T-helper 17 cell (primary cell): ENCODE results near the gene CNPY3. TPM values are rescaled to one million over a fixed set of nuclear protein-coding genes. Genes with fewer than 3 reads are reported as not detected.
"Not testable (repeated sequence)": the region's sequence is repeated elsewhere in the genome, so short reads cannot be mapped to it uniquely, and the experiment has no call there.

Source experiments
- ATAC-seq: fragments of 150-1000 bp; cut with Tn5 transposase; 2 replicates; pipeline ENCODE4 v1.10.0; 2021; ENCODE audit warnings: mild to moderate bottlenecking, moderate library complexity
- DNase-seq, 3 donors: peaks; one replicate each; pipeline versions ENCODE4 v3.0.0 to v3.0.0-alpha.2; 2020 to 2021
- H3K9me3 ChIP-seq: one replicate; pipeline ENCODE4 v1.7.0; 2013; ENCODE audit warnings: low read length, mild to moderate bottlenecking; ENCODE audit not compliant: control insufficient read depth, poor library complexity, severe bottlenecking
- H3K27ac Mint-ChIP-seq: one replicate; pipeline ENCODE4 v1.8.0; 2022; ENCODE audit warnings: mild to moderate bottlenecking, moderate library complexity, mixed read lengths
- H3K27me3 Mint-ChIP-seq: one replicate; pipeline ENCODE4 v1.8.0; 2022; ENCODE audit warnings: mixed read lengths
- H3K36me3 Mint-ChIP-seq: one replicate; pipeline ENCODE4 v1.8.0; 2022; ENCODE audit warnings: low read depth, mixed read lengths
- H3K4me1 Mint-ChIP-seq: one replicate; pipeline ENCODE4 v1.8.0; 2022; ENCODE audit warnings: mild to moderate bottlenecking, mixed read lengths
- H3K4me3 Mint-ChIP-seq: one replicate; pipeline ENCODE4 v1.8.0; 2022; ENCODE audit warnings: mild to moderate bottlenecking, moderate library complexity, mixed read lengths
- total RNA-seq, 4 donors: library from RNA in 2 of 4; stranded (reverse) in 2 of 4; gene quantifications; one replicate each; pipeline ENCODE4 v1.2.3 and lab custom pipeline; 2022 to 2026

Gene CNPY3
- total RNA-seq, 2 donors from 2014 or later = 45.7 to 51.9 TPM

DNA sequence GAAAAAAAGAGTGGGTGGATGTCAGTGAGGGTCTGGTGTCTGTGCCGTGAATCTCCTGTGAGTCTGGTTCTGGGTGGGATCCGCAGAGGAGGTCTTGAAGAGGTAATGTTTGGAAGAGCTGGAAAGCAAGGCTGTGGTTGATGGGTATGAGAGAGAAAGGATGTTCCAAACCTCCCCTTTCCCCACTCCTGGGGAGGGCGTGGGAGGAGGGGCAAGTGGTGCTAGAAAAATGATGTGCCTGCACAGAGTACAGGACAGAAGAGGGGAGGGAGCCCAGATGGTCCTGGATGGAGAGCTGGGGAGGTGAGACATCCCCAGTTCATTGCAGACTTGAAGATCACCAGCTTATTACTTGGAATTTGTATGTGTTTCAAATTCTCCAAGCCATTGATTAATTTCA is 3.1 kb downstream of the CNPY3 start:
- no peaks in the 10 kb centered on the region for H3K9me3 ChIP-seq
- Mint-ChIP-seq H3K4me1 (peaks cover 54% of the 10 kb centered on the region), H3K4me3 (peak overlapping the region; percentile 72), H3K27ac (peak overlapping the region; percentile 99), H3K27me3 (no peaks in the 10 kb centered on the region), H3K36me3 (peaks cover 3% of the 10 kb centered on the region)
- no peak for ATAC-seq
- no peak for DNase-seq

DNA sequence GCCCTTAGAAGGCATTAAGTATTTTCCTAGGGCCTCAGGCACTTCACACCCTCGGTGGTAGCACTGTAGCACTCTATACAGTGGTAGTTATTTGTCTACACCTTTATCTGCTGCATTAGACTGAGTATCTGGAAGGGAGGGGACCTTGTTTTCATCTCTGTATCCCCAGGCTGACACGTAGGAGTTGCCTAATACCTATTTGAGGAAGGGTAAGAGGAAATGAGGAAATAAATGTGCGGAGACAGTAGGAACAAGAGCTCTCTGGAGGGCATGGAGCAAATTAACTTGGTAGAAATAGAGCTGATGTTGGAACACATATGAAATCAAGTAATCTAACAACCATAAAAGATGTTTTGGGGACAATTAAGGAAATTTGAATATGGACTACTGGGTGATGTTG is 3.9 kb downstream of the CNPY3 start:
- H3K9me3 ChIP-seq = no peaks in the 10 kb centered on the region
- Mint-ChIP-seq H3K4me3 (peak overlapping the region; percentile 72), H3K27me3 (no peaks in the 10 kb centered on the region), H3K4me1 (peaks cover 57% of the 10 kb centered on the region), H3K36me3 (peaks cover 7% of the 10 kb centered on the region), H3K27ac (peak overlapping the region; percentile 99)
- no peak for ATAC-seq
- DNase-seq = no peak

DNA sequence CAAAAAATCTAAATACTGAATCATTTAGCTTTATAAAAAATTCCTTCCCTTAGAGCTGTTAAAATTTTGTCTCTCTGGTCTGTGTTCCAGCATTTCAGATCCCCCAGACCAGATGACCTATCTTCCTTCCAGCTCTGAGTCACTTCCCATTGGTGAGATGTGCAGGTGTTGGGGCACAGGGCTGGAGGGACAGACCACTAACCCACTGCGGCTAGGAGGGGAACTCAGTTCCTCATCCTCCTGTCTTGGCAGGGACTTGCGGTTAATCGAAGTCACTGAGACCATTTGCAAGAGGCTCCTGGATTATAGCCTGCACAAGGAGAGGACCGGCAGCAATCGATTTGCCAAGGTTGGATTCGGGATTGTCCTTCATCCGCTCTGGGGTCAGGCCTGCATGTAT is 6.0 kb downstream of the CNPY3 start:
- ATAC-seq (no peak), DNase-seq (no peak)
- no peaks in the 10 kb centered on the region for H3K27me3 Mint-ChIP-seq
- H3K27ac Mint-ChIP-seq = no peak overlapping the region
- peaks cover 4% of the 10 kb centered on the region for H3K36me3 Mint-ChIP-seq
- H3K9me3 ChIP-seq = no peaks in the 10 kb centered on the region
- H3K4me1 Mint-ChIP-seq = peaks cover 40% of the 10 kb centered on the region
- H3K4me3 Mint-ChIP-seq = no peak overlapping the region

DNA sequence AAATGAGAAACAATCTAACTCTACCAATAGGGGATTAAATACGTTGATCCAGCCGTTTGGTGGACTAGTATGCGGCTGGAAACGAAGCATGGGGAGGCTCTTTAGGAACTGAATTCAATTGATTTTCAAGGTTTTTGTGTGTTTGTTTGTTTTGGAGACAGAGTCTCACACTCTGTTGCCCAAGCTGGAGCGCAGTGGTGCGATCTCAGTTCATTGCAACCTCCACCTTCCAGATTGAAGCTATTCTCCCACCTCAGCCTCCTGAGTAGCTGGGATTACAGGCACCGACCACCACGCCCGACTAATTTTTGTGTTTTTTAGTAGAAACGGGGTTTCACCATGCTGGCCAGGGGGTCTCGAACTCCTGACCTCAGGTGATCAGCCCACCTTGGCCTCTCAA is 7.1 kb downstream of the CNPY3 start:
- DNase-seq (no peak), ATAC-seq (no peak)
- no peaks in the 10 kb centered on the region for H3K9me3 ChIP-seq
- Mint-ChIP-seq H3K4me1 (peaks cover 31% of the 10 kb centered on the region), H3K27ac (no peak overlapping the region), H3K36me3 (peaks cover 4% of the 10 kb centered on the region), H3K4me3 (no peak overlapping the region), H3K27me3 (no peaks in the 10 kb centered on the region)

DNA sequence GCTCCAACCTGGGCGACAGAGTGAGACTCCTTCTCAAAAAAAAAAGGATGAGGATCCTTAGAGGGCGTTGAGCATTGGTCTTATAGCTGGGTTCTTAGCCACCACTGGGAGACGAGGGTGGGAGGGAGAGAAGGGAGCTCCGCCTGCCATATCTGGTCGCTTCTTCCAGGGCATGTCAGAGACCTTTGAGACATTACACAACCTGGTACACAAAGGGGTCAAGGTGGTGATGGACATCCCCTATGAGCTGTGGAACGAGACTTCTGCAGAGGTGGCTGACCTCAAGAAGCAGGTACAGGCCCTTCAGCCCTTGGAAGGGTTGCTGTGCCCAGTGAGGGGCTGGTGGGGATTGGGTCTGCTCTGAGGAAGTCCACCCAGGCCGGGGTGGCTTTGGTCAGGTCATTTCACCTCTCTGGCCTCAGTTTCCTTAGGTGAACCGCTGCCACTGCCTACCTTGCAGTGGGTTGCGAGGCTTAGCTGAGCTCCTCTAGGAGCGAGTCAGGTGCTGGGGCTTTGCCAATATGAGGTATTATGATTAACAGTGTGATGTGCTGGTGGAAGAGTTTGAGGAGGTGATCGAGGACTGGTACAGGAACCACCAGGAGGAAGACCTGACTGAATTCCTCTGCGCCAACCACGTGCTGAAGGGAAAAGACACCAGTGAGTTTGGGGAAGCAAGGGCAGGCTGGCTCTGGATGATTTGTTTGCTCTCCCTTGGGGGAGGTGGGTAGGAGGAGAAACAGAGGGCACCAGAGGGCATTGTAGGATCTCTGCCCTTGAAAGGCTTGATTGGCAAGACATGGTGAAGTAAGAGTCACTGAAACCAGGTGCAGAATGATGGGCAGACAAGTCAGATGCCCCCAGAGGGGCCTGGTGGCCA is 8.5 kb downstream of the CNPY3 start:
- H3K36me3 Mint-ChIP-seq = peaks cover 4% of the 10 kb centered on the region

DNA sequence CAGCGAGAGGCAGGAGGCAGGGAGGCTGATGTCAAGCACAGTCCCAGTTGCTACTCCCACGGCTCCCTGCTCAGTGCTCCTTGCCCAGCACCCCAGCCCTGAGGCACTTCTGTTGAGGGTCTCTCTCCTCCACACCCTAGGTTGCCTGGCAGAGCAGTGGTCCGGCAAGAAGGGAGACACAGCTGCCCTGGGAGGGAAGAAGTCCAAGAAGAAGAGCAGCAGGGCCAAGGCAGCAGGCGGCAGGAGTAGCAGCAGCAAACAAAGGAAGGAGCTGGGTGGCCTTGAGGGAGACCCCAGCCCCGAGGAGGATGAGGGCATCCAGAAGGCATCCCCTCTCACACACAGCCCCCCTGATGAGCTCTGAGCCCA is 9.1 kb downstream of the CNPY3 start:
- H3K27me3 Mint-ChIP-seq = no peaks in the 10 kb centered on the region
- H3K4me3 Mint-ChIP-seq = no peak overlapping the region
- no peak for ATAC-seq
- H3K36me3 Mint-ChIP-seq = peaks cover 4% of the 10 kb centered on the region
- peaks cover 14% of the 10 kb centered on the region for H3K4me1 Mint-ChIP-seq
- H3K27ac Mint-ChIP-seq = peak overlapping the region; percentile 92
- no peaks in the 10 kb centered on the region for H3K9me3 ChIP-seq
- no peak for DNase-seq

More for the DNA sequence above, 8.5 kb downstream of the CNPY3 start:
- Mint-ChIP-seq H3K4me3 (peak overlapping the region; percentile 60), H3K27ac (peak overlapping the region; percentile 92), H3K4me1 (peaks cover 20% of the 10 kb centered on the region), H3K27me3 (no peaks in the 10 kb centered on the region)
- H3K9me3 ChIP-seq = no peaks in the 10 kb centered on the region
- ATAC-seq (no peak), DNase-seq (no peak)

DNA sequence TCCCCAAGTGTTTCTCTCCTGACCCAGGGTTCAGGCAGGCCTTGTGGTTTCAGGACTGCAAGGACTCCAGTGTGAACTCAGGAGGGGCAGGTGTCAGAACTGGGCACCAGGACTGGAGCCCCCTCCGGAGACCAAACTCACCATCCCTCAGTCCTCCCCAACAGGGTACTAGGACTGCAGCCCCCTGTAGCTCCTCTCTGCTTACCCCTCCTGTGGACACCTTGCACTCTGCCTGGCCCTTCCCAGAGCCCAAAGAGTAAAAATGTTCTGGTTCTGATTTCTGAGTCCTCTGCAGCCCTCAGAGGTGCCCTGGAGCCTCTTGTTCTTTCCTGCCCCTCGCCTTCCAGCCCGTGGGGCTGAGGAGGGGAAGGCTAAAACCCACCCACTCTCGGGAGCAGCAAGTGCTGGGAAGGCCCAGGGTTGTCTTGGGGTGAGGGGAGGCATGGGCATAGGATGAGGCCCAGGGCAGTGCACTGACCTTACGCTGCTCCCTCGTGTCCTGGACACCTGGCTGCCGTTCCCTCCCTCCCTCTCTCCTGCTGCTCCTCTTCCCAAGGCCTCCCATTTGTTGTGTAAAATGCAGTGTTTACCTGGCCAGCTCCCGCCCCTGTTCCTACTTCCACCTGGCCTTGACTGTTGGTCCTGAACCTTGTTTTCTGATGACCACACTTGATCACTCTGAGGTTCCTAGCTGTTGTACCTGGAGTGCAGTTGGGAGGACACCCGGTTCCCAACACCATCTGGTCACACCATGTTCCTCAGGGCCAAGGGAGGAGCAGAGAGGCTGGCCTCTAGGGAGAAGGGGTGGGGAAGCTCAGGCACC is 9.9 kb downstream of the CNPY3 start:
- DNase-seq (no peak), ATAC-seq (no peak)
- no peaks in the 10 kb centered on the region for H3K9me3 ChIP-seq
- Mint-ChIP-seq H3K4me1 (peaks cover 9% of the 10 kb centered on the region), H3K27ac (no peak overlapping the region), H3K36me3 (peaks cover 4% of the 10 kb centered on the region), H3K27me3 (no peaks in the 10 kb centered on the region), H3K4me3 (no peak overlapping the region)

DNA sequence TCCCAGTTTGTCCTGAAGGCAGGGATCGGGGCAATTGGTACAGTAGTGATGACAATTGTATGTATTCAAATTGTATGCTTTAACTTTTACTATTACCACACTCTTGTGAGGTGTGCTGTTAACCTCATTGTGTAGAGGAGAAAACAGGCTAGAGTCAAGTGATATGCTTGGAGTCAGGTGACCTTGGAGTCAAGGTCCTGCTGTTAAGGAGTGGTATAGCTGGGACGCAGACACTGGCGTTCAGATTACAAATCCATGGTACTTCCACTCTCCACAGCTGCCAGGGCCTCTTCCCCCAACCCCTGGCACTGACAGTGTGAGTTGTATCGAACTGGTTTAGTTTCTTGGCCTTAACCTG is 10.5 kb downstream of the CNPY3 start:
- Mint-ChIP-seq H3K27me3 (no peaks in the 10 kb centered on the region), H3K4me3 (no peak overlapping the region), H3K27ac (peak overlapping the region; percentile 34), H3K36me3 (peaks cover 4% of the 10 kb centered on the region), H3K4me1 (peaks cover 7% of the 10 kb centered on the region)
- ATAC-seq (no peak), DNase-seq (no peak)
- no peaks in the 10 kb centered on the region for H3K9me3 ChIP-seq

DNA sequence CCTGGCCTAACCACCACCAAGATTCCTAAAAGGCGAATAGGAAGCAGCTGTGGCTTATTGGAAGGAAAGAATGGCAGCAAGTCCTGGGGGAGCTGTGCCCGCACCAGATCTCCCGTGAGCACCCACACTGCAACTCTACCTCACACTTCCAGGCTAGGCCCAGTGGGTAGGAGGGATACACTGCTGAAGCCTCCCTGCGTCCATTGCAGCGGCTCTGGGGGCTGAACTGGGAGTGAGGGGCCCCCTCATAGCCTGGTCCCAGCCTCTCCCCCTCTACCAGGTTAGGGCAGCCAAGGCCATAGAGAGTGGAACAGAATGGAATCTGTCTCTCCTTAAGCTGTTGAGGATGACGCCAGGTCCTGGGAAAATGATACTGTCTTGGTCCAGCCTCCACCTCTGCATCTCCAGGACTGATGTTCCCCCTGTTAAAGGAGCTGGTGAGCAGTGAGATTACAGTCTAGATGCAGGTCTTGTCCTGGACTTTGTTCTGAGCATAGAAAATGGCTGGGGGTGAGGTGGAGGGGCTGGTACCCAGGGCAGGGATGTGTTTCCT is 11.3 kb downstream of the CNPY3 start:
- H3K27me3 Mint-ChIP-seq = no peaks in the 10 kb centered on the region
- H3K4me3 Mint-ChIP-seq = no peak overlapping the region
- peaks cover 4% of the 10 kb centered on the region for H3K36me3 Mint-ChIP-seq
- H3K4me1 Mint-ChIP-seq = peaks cover 7% of the 10 kb centered on the region
- H3K9me3 ChIP-seq = no peaks in the 10 kb centered on the region
- DNase-seq = no peak
- no peak for ATAC-seq
- peak overlapping the region; percentile 34 for H3K27ac Mint-ChIP-seq

DNA sequence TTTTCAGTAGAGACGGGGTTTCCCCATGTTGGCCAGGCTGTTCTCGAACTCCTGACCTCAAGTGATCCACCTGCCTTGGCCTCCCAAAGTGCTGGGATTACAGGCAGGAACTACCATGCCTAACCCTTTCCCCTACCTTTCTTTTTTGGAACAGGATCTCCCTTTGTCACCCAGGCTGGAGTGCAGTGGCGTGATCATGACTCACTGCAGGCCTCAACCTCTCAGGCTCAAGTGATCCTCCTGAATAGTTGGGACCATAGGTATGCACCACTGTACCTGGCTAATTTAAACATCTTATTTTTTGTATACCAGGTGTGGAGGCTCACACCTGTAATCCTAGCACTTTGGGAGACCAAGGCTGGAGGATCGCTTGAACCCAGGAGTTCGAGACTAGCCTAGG is 12.1 kb downstream of the CNPY3 start:
- H3K4me3 Mint-ChIP-seq, H3K27me3 Mint-ChIP-seq, DNase-seq, H3K27ac Mint-ChIP-seq, H3K9me3 ChIP-seq, ATAC-seq, H3K4me1 Mint-ChIP-seq, H3K36me3 Mint-ChIP-seq: not testable (repeated sequence)

DNA sequence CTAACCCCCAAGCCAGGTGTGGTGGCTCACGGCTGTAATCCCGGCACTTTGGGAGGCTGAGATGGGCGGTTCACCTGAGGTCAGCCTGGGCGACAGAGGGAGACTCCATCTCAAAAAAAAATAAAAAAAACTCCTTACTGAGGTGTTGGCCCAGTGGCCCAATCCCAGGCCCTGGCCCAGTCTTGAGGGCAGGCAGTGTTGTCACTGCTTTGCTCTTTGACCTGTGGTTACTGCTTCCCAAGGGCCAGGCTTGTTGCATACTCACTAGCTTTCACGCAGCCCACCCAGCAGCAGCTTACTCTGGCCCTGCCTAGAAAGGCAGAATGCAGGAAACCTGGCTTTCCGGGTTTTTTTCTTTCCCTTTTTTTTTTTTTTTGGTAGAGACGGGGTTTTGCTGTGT is 13.2 kb downstream of the CNPY3 start:
- H3K9me3 ChIP-seq = no peaks in the 10 kb centered on the region
- H3K4me3 Mint-ChIP-seq = no peak overlapping the region
- H3K27me3 Mint-ChIP-seq = no peaks in the 10 kb centered on the region
- H3K36me3 Mint-ChIP-seq = peaks cover 4% of the 10 kb centered on the region
- peaks cover 3% of the 10 kb centered on the region for H3K4me1 Mint-ChIP-seq
- H3K27ac Mint-ChIP-seq = no peak overlapping the region
- DNase-seq (no peak), ATAC-seq (no peak)

DNA sequence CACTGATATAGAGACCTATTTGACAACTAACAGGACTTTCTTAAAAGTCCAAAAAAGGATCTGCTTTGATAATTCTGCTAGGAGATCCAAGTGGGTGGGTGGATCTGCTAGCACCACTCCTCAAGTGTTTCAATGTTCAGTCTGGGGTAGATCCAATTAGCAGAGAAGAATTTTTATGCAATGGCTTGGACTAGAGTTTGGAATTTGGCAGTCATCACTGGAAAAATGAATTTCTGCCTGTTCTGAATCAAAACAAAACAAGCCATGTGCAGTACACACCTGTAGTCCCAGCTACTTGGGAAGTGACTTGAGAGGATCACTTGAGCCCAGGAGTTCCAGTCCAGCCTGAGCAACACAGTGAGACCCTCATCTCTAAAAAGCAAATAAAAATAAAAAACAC is 18.7 kb downstream of the CNPY3 start:
- DNase-seq = no peak
- ATAC-seq = no peak
- H3K4me3 Mint-ChIP-seq = no peak overlapping the region
- no peaks in the 10 kb centered on the region for H3K27me3 Mint-ChIP-seq
- H3K9me3 ChIP-seq = no peaks in the 10 kb centered on the region
- no peaks in the 10 kb centered on the region for H3K36me3 Mint-ChIP-seq
- no peaks in the 10 kb centered on the region for H3K4me1 Mint-ChIP-seq
- no peak overlapping the region for H3K27ac Mint-ChIP-seq

DNA sequence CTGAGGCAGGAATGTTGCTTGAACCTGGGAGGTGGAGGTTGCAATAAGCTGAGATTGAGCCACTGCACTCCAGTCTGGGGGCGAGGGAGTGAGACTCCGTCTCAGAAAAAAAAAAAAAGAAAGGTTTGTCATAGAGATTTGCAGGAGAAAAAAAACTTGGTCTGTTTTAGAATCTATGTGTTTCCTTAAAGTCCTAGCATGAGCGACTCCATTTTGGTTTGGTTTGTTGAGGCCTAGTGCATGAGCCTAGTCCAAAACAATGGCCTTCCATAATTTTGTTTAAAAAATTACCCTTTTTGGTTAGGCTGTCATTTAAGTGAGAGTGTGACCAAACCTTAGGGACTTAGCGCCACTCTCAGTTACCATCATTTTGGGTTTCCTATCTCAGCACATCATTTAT is 23.1 kb downstream of the CNPY3 start:
- ATAC-seq (no peak), DNase-seq (no peak)
- no peaks in the 10 kb centered on the region for H3K9me3 ChIP-seq
- Mint-ChIP-seq H3K4me3 (no peak overlapping the region), H3K4me1 (no peaks in the 10 kb centered on the region), H3K27ac (no peak overlapping the region), H3K27me3 (no peaks in the 10 kb centered on the region), H3K36me3 (no peaks in the 10 kb centered on the region)
